ENCODE results near the gene MXRA8. TPM values are rescaled to one million over a fixed set of nuclear protein-coding genes. Genes with fewer than 3 reads are reported as not detected.

The MXRA8 gene
- total RNA-seq, 1 donor from 2014 or later: 78.1 TPM

- Mint-ChIP-seq H3K4me3 (peak overlapping the region; percentile 86), H3K27me3 (peaks cover 8% of the 10 kb centered on the region), H3K9me3 (no peaks in the 10 kb centered on the region), H3K36me3 (no peaks in the 10 kb centered on the region), H3K4me1 (ENCODE audit: unreplicated experiment) (peaks cover 21% of the 10 kb centered on the region), H3K27ac (peak overlapping the region; percentile 78)
- no peak for TF ChIP-seq CTCF (conservative IDR thresholded peaks at IDR 0.05)
- no peak for DNase-seq (ENCODE audit: extremely low spot score, unreplicated experiment)
Observed at GRCh38 chr1:1356796-1357401, 1.5 kb downstream of the MXRA8 start.

GRCh38 chr1:1356166-1356795 is 2.1 kb downstream of the MXRA8 start:
- Mint-ChIP-seq H3K36me3 (no peaks in the 10 kb centered on the region), H3K4me3 (no peak overlapping the region), H3K27ac (no peak overlapping the region), H3K9me3 (no peaks in the 10 kb centered on the region), H3K4me1 (ENCODE audit: unreplicated experiment) (peaks cover 20% of the 10 kb centered on the region), H3K27me3 (peaks cover 8% of the 10 kb centered on the region)
- DNase-seq (ENCODE audit: extremely low spot score, unreplicated experiment): no peak
- TF ChIP-seq CTCF (conservative IDR thresholded peaks at IDR 0.05): no peak

GRCh38 chr1:1355416-1355815 is 2.9 kb downstream of the MXRA8 start:
- Mint-ChIP-seq H3K27me3 (peaks cover 8% of the 10 kb centered on the region), H3K9me3 (no peaks in the 10 kb centered on the region), H3K4me3 (no peak overlapping the region), H3K4me1 (ENCODE audit: unreplicated experiment) (peaks cover 13% of the 10 kb centered on the region), H3K27ac (no peak overlapping the region), H3K36me3 (no peaks in the 10 kb centered on the region)
- no peak for DNase-seq (ENCODE audit: extremely low spot score, unreplicated experiment)
- TF ChIP-seq CTCF (conservative IDR thresholded peaks at IDR 0.05): no peak

GRCh38 chr1:1354271-1355247 is 3.8 kb downstream of the MXRA8 start:
- Mint-ChIP-seq H3K4me3 (peak overlapping the region; percentile 57), H3K4me1 (ENCODE audit: unreplicated experiment) (peaks cover 13% of the 10 kb centered on the region), H3K36me3 (no peaks in the 10 kb centered on the region), H3K27ac (no peak overlapping the region), H3K27me3 (peaks cover 8% of the 10 kb centered on the region), H3K9me3 (no peaks in the 10 kb centered on the region)
- TF ChIP-seq CTCF (conservative IDR thresholded peaks at IDR 0.05): no peak
- no peak for DNase-seq (ENCODE audit: extremely low spot score, unreplicated experiment)

GRCh38 chr1:1353389-1354151 is 4.8 kb downstream of the MXRA8 start:
- TF ChIP-seq CTCF (conservative IDR thresholded peaks at IDR 0.05): no peak
- Mint-ChIP-seq H3K4me1 (ENCODE audit: unreplicated experiment) (peaks cover 6% of the 10 kb centered on the region), H3K27ac (no peak overlapping the region), H3K4me3 (no peak overlapping the region), H3K9me3 (no peaks in the 10 kb centered on the region), H3K36me3 (no peaks in the 10 kb centered on the region), H3K27me3 (peaks cover 8% of the 10 kb centered on the region)
- DNase-seq (ENCODE audit: extremely low spot score, unreplicated experiment): no peak

Data from type B pancreatic cell (in vitro differentiated cells).